NCI-H524 (cell line): ENCODE results near the gene TLR10.
A peak's percentile ranks its signal among the peaks of the same experiment; 100 is the strongest.

ENCODE experiments used
- DNase-seq, 2 experiments: peaks; one replicate each; lab custom pipeline; 2025; lab: John Stamatoyannopoulos, UW

Gene TLR10

DNA sequence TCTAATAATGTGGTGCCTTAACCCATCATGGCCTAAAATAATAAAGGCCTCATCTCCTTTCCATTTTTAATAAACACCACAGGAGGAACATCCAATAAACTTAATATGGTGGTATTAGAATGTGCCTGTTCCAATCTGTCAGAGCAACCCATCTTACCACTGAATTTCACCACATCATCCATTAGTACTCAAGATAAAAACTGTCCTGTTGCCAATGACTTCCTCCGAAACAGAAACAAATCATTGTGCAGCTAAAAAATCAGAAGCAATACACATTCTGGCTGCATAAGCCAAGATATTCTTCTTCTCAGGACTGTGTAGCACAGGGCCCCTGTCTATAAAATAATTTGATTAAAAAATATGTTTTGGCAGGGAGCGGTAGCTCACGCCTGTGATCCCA is 18.5 kb downstream of the TLR10 start:
- no peak for DNase-seq

DNA sequence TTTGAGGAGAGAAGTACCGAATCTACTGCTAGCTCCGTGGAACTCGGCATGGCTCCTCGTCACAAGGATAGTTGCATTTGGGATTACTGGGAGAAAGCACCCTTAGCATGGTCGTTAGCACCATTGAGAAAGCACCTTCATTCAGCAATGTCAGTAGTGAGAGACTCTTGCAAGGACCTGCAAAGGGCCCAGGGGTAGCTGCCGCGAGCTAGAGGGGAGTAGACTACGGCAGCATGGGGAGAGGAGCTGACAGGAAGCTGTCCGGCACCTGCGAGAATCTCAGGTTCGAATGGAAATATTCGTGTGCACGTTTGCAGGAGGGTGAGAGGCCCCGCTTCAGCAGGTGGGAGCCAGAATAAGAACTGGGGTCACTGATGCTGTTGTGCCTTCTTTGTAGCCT is 20.2 kb downstream of the TLR10 start:
- DNase-seq = no peak

DNA sequence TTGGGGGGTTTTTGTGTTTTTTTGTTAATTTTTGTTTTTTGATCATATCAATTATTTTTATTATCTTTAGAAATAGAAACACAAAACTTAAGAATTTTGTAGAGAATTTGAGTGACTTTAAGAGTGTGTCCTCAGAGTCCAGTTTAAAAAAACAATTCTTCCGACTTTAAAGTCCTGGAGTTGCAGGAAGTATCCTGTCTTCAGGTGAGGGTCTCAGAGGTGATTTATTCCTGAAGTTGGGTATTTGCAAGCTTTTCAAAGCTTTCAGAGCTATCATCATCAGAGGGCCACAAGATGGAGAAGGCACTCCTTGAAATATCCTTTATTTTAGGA is 23.0 kb downstream of the TLR10 start:
- DNase-seq = no peak

DNA sequence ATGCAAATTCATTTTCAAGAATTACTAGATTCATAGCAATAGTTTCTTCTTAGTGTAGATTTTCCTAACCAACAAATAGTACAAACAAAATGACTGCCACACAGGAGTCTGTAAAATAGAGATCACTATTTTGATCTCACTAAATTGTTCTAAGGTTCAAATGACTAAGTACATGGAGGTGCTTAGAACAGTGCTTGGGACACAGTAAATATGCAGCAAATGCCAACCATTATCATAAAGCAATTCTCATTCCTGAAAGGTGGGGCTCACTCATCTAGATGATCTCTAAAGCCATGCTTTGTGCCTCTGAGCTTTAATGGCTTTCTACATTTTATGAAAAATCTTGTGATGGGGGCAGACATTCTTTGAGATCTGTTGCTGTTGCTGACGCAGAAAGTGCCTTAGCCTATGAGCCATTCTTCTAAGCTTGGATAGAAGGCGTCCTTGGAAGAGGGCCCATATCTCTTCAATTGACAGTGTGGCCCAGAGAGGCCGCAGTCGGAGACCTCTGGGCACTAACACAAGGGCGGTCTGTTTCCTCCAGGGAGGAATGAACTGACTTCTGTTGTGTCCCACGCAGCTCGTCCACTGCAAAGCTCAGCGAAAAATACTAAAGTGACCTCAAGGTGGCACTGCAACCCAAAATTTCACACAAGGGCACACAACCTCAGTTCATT is 23.5 kb downstream of the TLR10 start:
- DNase-seq = peak in 1 of 2 experiments; percentile 40

DNA sequence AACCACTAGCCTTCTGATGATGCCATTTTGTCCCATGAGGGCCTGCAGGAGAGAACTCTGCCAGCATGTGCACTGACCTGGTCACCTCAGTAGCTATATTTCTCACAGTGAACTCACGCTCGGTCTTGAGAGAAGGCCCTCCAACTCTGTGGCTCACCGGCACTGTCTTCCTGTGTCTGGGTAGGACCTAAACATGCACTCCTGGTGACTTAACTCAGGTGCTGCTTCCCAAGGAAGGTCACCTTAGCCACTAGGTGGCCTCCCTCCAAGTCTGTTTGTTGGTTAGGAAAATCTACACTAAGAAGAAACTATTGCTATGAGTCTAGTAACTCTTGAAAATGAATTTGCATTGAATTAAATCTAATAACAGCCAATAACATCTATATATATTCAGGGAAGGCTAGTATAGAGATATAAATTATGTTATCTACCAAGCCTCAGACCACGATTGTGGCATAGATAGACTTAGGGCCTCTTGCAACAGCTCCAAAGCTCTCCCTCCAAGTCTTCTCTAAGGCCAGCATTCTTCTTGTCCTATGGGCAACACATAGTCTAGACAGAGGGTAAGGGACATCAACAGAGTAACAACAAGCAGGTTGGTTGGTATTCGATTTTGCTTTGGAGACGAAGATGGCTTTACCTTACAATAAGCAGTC is 24.7 kb downstream of the TLR10 start:
- no peak for DNase-seq

DNA sequence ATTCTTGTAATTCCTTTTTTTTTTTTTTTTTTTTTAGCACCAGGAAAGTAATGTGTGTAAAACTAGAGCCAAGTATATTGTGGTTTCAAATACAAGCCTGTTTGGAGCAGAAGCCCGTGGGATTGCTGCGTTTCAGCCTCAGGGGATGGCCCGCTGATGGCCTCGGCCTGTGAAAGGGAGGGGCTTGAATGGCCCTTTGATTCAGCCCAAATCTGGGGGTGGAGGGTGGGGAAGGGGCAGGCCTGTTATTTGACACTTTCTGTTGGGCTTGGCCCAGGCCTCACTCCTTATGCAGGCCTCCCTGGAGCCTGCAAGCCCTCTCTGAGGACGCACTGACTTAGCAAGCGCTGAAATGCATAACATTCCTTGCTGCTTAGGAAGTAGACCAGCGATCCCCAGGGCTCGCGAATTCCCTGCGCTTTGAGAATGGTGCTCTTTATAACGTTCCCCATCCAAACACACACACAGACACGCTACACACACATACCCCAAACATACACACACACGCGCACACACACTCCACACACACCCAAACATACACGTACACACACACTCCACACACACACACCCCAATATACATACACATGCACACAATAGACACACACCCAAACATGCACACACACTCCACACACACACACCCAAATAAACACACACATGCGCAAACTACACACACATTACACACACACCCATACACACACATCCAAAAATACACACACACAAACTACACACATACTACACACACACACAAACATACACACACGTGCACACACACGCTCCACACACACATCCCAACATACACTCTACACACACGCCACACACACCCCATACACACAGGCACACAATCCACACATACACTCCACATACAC is 29.6 kb downstream of the TLR10 start:
- DNase-seq = peak in 1 of 2 experiments; percentile 31

DNA sequence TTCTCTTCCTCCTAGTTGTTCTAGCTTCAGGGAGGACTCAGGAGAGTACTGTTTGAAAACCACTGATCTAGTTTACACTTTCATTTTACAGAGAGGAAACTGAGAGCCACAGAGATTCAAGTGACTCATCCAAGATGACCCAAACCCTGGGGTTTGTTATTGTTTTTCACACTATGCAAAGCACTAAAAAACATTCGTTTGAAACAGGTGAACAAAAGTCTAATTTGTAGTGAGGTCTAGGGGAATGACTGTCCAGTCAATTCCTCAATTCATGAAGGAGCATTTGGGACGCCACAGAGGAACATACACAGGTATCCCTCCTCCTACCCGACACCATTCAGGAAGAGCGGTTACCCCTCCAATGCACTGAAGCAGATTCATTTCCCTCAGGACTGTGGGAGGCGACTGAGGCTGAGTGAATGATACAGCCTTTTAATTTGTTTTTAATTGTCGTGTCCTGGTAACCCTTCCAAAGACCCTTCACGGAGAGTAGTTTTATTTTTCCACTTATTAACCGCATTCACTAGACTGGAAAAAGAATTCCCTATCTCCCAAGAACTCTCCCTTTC is 30.3 kb downstream of the TLR10 start:
- DNase-seq = no peak

DNA sequence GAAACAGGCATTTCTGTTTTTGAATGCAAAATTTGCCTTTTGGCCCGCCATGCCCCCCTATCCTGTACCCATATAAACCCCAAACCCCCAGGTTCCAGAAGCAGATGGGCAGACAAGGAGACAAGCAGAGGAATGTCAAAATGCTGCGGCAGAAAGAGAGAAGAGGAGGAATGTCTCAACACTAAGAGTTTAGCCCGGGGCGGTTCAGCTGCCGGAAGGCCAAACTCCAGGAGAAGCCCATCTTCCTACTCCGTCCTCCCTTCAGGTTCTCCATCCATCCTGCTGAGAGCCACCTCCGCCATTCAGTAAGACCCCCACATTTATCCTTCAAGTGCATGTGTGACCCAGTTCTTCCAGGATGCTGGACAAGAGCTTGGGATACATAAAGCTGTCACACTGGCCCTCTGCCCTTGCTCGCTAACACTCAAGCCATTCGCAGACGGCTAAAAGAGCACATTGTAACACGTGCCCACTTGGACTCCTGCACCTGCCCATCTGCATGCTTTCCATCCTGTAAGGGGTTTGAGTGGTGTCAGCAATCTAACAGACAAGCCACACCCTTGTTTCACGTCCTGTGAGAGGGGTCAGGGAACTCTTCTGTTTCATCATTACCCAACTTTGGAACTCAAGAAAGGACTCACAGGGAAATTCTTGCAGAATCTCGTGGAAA is 31.3 kb downstream of the TLR10 start:
- no peak for DNase-seq

DNA sequence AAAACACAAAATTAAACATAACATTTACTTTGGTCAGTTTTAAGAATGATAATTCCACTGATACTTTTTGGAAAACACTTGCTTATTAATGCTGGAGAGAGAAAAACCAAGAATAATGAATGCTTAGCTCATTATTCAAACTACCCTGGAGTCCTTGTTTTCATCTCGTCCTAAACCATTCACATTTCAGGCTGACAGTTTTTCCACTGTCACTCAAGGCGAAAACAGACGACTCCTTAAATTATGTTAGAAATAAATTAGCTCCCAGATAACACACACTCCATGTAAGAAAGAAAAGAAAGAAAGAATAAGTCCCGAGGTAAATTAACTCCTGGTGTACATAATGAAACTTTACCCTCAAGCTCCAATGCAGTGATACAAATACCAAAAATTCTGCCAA is 33.5 kb downstream of the TLR10 start:
- DNase-seq = no peak

DNA sequence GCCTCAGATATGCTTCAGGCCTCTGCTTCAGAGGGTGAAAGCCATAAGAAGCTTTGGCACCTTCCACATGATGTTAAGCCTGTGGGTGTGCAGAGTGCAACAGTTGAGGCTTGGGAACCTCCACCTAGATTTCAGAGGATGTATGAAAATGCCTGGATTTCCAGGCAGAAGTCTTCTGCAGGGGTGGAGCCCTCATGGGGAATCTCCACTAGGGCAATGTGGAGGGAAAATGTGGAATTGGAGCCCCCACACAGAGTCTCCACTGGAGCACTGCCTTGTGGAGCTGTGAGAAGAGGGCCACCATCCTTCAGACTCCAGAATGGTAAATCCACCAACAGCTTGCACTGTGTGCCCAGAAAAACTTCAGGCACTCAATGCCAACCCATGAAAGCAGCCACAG is 35.2 kb downstream of the TLR10 start:
- DNase-seq = no peak

DNA sequence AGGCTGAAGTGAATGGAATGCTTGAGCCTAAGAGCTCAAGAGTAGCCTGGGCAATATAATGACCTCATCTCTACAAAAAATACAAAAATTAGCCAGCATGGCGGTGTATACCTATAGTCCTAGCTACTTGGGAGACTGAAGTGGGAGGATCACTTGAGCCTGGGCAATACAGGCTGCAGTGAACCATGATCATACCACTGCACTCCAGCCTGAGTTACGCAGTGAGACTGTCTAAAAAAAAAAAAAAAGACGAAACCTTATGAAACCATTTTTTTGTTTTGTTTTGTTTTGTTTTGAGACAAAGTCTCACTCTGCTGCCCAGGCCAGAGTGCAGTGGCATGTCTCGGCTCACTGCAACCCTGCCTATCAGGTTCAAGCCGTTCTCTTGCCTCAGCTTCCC is 36.9 kb downstream of the TLR10 start:
- no peak for DNase-seq

DNA sequence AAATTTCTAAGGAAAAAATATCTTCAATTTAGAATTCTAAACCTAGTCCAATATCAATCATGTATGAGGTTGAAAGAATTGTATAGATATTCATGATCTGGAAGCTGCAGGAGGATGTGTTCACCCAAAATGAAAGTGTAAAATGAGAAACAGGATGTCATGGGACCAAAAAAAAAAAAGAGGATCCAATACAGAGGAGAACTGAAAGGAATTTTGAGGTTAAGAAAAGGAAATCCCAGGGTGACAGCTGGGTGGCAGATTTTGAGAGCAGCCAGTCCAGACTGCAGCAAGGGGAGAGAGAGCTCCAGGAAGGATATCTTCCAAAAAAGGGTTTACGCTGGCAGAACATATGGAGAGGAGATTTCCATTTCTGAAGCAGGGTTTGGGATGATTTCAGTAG is 38.9 kb downstream of the TLR10 start:
- DNase-seq = peak; percentile 83 to 87

DNA sequence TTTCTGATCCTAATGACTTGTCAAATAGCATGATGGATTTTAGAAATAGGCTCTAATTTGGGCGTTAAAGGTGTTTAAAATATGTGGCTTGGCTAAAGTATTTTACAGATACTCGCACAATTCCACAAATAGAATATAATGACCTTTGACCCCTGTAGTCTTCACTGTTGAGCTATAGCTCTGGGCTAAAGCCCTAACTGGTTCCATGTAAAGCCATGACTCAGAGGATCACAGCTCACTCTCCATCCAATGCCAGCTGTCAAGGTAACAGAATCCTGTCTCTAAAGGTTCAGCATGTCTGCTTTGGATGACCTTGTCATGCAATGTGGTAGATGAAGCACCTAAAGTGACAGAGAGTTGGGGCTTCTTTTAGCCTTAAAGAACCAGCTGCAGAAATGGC is 42.5 kb downstream of the TLR10 start:
- DNase-seq = peak; percentile 28 to 86

DNA sequence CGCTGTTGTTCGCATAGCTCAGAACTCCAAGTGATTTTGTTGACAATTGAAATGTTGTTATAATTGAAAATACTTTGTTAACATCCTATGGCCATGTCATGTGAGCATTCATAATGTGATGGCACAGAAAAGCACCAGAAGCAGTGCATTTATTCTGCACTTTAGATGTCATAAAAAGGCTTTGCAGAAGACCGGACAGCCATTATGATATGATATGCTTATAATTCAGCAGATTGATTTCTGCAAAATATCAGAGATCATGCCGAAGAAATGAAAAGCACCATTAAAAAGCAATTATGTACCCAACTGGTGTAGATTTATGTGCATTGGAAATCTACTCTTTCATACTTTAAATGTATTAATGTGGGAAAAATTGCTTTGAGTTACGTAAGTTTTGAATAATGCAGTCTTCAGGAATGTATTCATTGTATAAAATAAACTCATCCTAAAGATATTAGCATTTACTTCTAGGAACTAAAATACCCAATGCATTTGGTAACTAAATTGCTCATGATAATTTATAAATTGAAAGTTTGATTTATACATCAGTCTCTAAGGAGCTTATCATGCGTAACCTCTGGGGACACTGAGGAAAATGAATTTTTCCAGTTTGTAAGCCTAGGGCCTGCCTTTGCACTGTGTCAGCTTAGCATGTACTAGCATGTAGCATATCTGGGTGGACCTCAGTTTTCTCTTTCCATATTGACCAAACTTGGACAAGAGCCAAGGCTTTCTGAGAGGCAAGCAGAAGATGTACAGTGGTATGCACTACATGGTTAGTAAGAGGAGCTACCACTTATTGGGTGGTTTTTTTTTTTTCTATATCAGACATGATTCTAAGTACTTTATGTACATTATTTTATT is 43.6 kb downstream of the TLR10 start:
- DNase-seq = no peak

DNA sequence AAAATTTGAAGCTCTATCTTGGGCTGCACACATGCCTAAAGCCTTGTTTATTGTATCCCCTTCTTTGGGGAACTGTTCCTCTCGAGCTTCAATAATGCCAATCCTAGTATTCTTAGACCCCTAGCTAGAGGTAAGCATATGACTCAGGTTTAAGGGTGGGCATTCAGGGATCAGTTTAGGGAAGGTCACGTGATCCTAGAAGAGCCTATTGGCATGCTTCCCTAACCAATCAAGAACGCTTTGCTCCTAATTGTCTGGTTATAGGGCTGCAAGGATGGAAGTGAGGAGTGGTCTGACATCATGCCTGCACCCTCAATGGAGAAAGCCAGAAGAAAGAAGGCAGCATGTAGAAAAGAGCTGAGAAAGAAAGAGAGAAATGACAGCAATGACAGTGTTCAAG is 46.9 kb downstream of the TLR10 start:
- DNase-seq = no peak

DNA sequence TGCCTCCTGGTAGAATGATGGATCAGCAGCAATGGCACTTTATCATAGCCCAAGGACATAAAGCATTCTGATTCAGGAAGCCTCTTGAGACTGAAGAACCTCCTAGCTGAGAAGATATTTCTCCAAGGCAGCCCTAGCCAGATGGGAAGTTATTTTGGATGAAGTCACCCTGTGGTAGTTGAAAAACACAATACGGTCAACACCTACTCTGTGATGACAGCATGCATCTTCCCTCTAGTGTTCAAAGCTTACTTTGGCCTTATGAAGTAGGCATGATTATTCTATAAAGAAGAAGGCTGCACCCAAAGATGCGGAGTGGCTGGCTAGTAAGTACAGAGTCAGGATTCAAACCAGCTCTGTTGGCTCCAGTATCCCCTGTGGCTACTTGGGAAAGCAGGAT is 47.9 kb downstream of the TLR10 start:
- no peak for DNase-seq

DNA sequence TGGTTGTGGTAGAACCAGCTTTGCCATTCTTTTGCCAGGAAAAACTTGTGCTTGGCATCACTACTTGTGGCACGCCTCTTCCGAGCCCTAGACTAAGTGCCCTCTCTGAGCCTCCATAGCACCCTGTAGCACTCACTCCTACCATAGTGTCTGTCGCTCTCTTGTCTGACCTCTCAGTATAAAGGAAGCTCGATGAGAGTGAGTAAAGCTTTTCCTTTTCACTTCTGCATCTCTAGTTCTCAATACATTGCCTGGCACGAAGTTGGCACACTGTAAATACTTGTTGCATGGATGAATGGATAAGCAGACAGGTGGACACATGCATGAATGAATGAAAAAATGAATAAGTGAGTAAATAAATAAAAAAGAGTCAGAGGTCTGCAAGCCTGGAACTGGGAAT is 48.3 kb downstream of the TLR10 start:
- no peak for DNase-seq

DNA sequence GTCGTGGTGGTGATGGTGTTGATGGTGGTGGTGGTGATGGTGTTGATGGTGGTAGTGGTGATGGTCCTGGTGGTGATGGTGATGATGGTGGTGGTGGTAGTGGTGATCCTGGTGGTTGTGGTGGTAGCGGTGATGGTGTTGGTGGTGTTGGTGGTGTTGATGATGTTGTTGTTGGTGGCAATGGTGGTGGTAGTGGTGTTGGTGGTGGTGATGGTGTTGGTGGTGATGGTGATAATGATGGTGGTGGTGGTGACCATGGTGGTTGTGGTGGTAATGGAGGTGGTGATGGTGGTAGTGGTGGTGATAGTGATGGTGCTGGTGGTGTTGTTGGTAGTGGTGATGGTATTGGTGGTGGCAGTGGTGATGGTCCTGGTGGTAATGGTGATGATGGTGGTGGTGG is 49.1 kb downstream of the TLR10 start:
- DNase-seq = no peak

DNA sequence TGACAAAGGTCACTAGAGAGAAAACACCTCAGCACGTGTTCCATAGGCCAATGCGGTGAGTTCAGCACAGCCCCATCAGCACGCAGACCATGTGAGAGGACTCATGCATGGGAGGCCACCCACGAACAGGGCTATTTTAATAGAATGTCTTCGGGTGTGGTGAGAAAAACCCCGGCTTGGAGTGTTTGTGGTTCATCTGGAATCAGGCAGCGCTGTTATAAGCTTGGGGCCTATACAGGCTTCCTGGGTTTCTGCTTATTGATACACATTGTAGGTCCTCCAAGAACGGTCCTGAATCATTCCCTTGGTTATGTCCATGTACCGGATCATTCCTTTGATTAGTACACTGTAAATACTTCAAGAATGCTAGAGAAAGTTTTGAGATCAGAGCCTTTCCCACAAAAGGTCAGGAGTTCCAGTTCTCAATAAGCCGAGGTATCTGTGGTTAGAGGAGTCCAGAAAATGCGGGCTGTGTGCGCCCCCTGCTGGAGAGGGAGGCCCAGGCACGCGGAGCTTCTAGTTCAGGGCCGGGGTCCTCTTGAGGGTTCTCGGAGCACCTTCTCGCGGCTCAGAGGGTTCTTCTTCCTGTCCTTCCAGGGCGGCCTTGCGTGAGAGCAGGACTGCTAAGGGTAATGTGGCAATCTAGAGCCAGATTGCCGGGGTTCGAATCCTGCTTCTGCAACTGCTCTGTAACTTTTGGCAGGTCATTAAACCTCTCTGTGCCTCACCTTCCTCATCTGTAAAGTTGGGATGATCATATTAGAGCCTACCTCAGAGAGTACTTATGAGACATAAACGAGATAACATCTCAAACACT is 51.8 kb downstream of the TLR10 start:
- DNase-seq = peak in 1 of 2 experiments; percentile 64

DNA sequence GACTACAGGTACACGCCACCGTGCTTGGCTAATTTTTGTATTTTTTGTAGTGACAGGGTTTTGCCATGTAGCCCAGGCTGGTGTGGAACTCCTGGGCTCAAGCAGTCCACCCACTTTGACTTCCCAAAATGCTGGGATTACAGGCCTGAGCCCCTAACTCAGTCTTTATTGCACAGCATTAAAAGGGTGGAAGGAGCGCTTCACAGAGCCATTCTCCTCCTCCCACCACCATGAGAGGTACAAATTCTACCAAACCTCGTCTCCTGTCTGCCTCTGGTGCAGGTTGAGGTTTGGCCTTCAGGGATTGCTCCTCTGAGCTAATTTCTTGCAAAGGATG is 52.3 kb downstream of the TLR10 start:
- no peak for DNase-seq
